Measurements from ENCODE around the gene DLX1.

Gene DLX1

DNA sequence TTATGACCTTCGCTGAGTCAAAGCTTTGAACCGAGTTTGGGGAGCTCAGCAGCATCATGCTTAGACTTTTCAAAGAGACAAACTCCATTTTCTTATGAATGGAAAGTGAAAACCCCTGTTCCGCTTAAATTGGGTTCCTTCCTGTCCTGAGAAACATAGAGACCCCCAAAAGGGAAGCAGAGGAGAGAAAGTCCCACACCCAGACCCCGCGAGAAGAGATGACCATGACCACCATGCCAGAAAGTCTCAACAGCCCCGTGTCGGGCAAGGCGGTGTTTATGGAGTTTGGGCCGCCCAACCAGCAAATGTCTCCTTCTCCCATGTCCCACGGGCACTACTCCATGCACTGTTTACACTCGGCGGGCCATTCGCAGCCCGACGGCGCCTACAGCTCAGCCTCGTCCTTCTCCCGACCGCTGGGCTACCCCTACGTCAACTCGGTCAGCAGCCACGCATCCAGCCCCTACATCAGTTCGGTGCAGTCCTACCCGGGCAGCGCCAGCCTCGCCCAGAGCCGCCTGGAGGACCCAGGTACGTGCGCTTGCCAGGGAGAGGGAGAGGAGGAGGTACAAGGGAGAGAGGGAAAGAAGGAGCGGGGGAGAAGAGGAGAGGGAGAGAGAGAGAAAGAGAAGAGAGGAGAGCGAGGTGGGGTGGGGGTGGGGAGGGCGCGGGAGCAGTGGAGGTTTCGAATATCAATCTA, at the start of gene DLX1:
Gene DLX1, plus strand, starts transcription at position 48 of the 700 bp plus-strand sequence. Its CDS starts 171 bp downstream, at position 219.
- no peak for TF ChIP-seq CTCF (conservative IDR thresholded peaks at IDR 0.05; ENCODE audit: low read depth, low read length)
- peak within 1 kb of the TSS; percentile 43 for H3K4me3 ChIP-seq (ENCODE audit: low read depth, low read length)
- no peak for DNase-seq (ENCODE audit: low read depth)

DNA sequence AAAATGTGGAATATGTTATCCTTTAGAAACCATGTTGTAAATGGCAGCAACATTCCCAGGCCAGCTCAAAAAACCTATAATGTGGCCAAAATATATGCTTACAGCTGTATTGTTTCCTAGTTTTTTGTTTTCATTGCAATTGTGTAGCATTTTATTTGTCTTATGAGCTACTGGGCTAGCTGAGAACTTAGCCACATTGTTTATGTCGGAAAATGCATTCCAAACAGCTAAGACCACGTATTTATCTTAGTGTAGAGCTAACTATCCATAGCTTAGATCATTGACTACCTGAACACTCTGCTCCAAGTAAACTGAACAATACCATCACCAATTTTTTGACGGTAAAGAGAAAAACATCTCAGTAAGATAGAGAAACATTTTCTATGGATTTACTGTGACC, 47.2 kb upstream of the DLX1 start:
- no peak for DNase-seq (ENCODE audit: low read depth)
- TF ChIP-seq CTCF (conservative IDR thresholded peaks at IDR 0.05; ENCODE audit: low read depth, low read length) = no peak
- H3K4me3 ChIP-seq (ENCODE audit: low read depth, low read length) = no peak overlapping the region

DNA sequence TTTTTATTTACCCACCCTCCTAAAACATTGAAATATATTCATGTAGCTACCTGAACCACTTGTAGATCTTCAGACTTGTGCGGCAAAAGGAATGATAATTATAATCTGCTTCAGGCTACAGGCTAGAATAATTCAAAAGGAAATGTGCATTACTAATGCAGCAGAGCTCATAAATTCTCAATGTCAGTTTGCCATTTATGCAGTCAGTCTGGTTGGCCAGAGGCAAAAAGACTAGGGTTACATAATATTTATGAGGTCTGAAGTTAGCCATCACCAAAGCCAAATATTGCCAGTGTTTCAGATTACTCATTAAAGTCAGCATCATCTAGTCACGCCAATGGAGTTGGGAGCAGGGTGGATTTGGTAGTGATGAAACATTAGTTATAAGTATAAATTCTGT, 46.7 kb upstream of the DLX1 start:
- DNase-seq (ENCODE audit: low read depth) = no peak
- no peak for TF ChIP-seq CTCF (conservative IDR thresholded peaks at IDR 0.05; ENCODE audit: low read depth, low read length)
- no peak overlapping the region for H3K4me3 ChIP-seq (ENCODE audit: low read depth, low read length)

DNA sequence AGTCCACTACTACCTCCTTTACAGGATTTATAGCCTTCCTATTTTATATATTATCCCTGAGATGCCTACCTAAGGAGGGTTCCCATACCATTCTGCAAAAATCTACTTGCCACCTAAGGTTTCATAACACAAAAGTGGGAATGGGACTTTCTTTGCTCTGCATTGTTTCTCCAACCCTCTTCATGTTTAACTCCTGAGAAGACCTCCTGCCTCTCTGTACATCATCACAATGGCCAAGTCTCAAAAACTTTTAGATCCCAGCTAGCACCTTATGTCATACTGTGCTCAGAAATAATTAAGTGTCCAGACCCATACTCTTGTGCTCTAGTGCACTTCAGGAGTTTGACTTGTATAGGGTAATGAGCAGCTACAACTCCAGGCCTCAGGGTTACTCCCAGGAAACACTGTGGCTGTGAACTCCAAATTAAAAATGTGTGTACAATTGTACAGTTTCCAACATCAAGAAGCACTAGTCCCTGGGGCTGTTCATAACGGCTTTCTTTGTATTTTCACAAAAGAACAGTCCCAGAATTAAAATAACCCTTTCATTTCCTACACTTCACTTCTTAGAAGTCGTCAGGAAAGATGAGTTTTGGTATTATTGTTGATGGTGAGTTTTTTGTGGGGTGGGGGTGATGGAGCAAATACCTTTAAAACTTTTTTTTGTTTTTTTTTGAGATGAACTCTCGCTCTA, 46.1 kb upstream of the DLX1 start:
- DNase-seq (ENCODE audit: low read depth) = no peak

GRCh38 chr2:172040311-172040710, 45.0 kb upstream of the DLX1 start:
- TF ChIP-seq CTCF (conservative IDR thresholded peaks at IDR 0.05; ENCODE audit: low read depth, low read length) = no peak
- no peak for DNase-seq (ENCODE audit: low read depth)
- H3K4me3 ChIP-seq (ENCODE audit: low read depth, low read length) = no peak overlapping the region

More for the DNA sequence above, 46.1 kb upstream of the DLX1 start:
- no peak overlapping the region for H3K4me3 ChIP-seq (ENCODE audit: low read depth, low read length)
- TF ChIP-seq CTCF (conservative IDR thresholded peaks at IDR 0.05; ENCODE audit: low read depth, low read length) = no peak

DNA sequence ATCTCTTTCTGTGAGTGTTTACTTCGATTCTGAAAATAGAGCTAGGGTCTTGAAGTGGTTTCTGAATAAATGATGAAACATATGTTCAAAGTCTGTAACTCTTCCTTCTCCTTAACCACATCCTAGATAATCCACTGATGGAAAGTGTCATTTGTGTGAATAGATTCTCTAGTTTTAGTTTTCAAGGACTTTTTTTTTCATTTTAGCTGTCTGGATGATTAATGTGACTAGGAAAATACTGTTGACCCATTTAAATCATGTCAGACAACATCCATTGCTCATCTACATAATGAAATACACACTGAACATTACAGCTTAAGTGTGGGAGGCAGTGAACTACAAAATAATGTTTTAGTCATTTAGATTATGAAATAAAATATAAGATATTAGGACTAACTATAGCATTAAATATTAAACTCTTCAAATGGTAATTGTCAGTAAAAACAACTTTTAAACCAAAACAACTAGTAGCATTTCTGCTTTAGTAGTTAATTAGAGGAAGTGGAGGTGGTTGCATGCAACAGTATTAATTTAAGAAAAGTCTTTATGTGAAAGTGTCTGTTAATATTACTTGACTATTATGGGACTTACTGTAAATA, 39.1 kb upstream of the DLX1 start:
- no peak for TF ChIP-seq CTCF (conservative IDR thresholded peaks at IDR 0.05; ENCODE audit: low read depth, low read length)
- peak; percentile 5 for DNase-seq (ENCODE audit: low read depth)
- no peak overlapping the region for H3K4me3 ChIP-seq (ENCODE audit: low read depth, low read length)

Data from choroid plexus epithelial cell (primary cell).